Naive thymus-derived CD4-positive, alpha-beta T cell (primary cell): ENCODE data around the gene TMEM108. TPM values are rescaled to one million over a fixed set of nuclear protein-coding genes. Genes with fewer than 3 reads are reported as not detected.

ENCODE experiments used
- ATAC-seq: fragments of 150-1000 bp; cut with Tn5 transposase; 2 replicates; pipeline ENCODE4 v1.10.0; 2021; ENCODE audit warnings: mild to moderate bottlenecking, moderate library complexity
- CTCF ChIA-PET: fragments of 350-600 bp; sonication (Branson Sonifier 250); formaldehyde crosslinking; loops from one replicate; lab custom pipeline; 2021; ENCODE audit warnings: antibody characterized with exemption; lab: Charles Lee
- POLR2A ChIA-PET: fragments of 350-600 bp; sonication (Branson Sonifier 250); formaldehyde crosslinking; loops from one replicate; lab custom pipeline; 2021; ENCODE audit warnings: antibody characterized with exemption, inconsistent platforms; lab: Charles Lee
- DNase-seq, 9 donors: peaks; one replicate each; pipeline versions ENCODE4 v3.0.0 to v3.0.0-alpha.2; 2020 to 2022; ENCODE audit warnings: mixed read lengths in 1 of 9
- H3K27ac ChIP-seq: one replicate; pipeline ENCODE4 v1.7.0; 2013; ENCODE audit warnings: mild to moderate bottlenecking, low read depth, low read length, moderate library complexity
- H3K27me3 ChIP-seq, 2 donors: one replicate each; pipeline ENCODE4 v1.7.0; 2013; ENCODE audit warnings: low read length in 2 of 2, mild to moderate bottlenecking in 2 of 2, moderate library complexity in 2 of 2; ENCODE audit not compliant: control insufficient read depth in 2 of 2, insufficient read depth in 2 of 2
- H3K36me3 ChIP-seq, 3 experiments: 1 replicate in 2 of 3; 2 replicates in 1 of 3; pipeline ENCODE4 v1.7.0; 2013; ENCODE audit warnings: low read length in 3 of 3, mild to moderate bottlenecking in 3 of 3, moderate library complexity in 1 of 3; ENCODE audit not compliant: insufficient read depth in 3 of 3, control insufficient read depth in 2 of 3
- H3K4me1 ChIP-seq, 2 donors: one replicate each; pipeline ENCODE4 v1.7.0; 2013; ENCODE audit warnings: low read length in 2 of 2, mild to moderate bottlenecking in 2 of 2, moderate library complexity in 1 of 2; ENCODE audit not compliant: control insufficient read depth in 2 of 2, insufficient read depth in 2 of 2
- H3K4me3 ChIP-seq: 2 replicates; pipeline ENCODE4 v1.7.0; 2013; ENCODE audit warnings: mild to moderate bottlenecking, low read length
- H3K9me3 ChIP-seq, 3 experiments: 1 replicate in 2 of 3; 2 replicates in 1 of 3; pipeline ENCODE4 v1.7.0; 2013; ENCODE audit warnings: low read length in 3 of 3; ENCODE audit not compliant: control insufficient read depth in 2 of 3
- H3K27ac Mint-ChIP-seq, 9 donors: one replicate each; pipeline ENCODE4 v1.8.0; 2020 to 2022; ENCODE audit warnings: mixed read lengths in 9 of 9, mild to moderate bottlenecking in 8 of 9, moderate library complexity in 5 of 9, inconsistent platforms in 2 of 9
- H3K27me3 Mint-ChIP-seq, 5 donors: one replicate each; pipeline ENCODE4 v1.8.0; 2021 to 2022; ENCODE audit warnings: mixed read lengths in 5 of 5, mild to moderate bottlenecking in 1 of 5
- H3K36me3 Mint-ChIP-seq, 5 donors: one replicate each; pipeline ENCODE4 v1.8.0; 2020 to 2022; ENCODE audit warnings: mixed read lengths in 5 of 5, mild to moderate bottlenecking in 3 of 5, inconsistent platforms in 1 of 5
- H3K4me1 Mint-ChIP-seq, 7 donors: one replicate each; pipeline ENCODE4 v1.8.0; 2020 to 2022; ENCODE audit warnings: mixed read lengths in 7 of 7, mild to moderate bottlenecking in 3 of 7, inconsistent platforms in 1 of 7
- H3K4me3 Mint-ChIP-seq, 10 donors: one replicate each; pipeline ENCODE4 v1.8.0; 2020 to 2022; ENCODE audit warnings: mild to moderate bottlenecking in 10 of 10, mixed read lengths in 10 of 10, moderate library complexity in 6 of 10, inconsistent platforms in 2 of 10
- H3K9me3 Mint-ChIP-seq, 11 donors: one replicate each; pipeline ENCODE4 v1.8.0; 2020 to 2022; ENCODE audit warnings: mixed read lengths in 11 of 11, mild to moderate bottlenecking in 4 of 11, inconsistent platforms in 1 of 11, moderate library complexity in 1 of 11
- intact Hi-C, 2 donors: fragments of 100-400 bp; cut with micrococcal nuclease; formaldehyde crosslinking; loops; one replicate each; pipeline ENCODE4 v1.15.1; 2023
- polyA plus RNA-seq, 2 donors: library from polyadenylated mRNA; unstranded; fragments of 300-500 nt; fragmentation: Illumina TruSeq; gene quantifications; one replicate each; pipeline ENCODE4 v1.2.3, GENCODE V29; 2021
- total RNA-seq, 6 experiments: library from RNA in 5 of 6; stranded (reverse) in 5 of 6; gene quantifications; 1 replicate in 5 of 6; 2 replicates in 1 of 6; pipeline ENCODE4 v1.2.3 and lab custom pipeline; 2021 to 2026

Gene TMEM108
- total and polyA plus RNA-seq, 7 experiments from 2014 or later = not detected

DNA sequence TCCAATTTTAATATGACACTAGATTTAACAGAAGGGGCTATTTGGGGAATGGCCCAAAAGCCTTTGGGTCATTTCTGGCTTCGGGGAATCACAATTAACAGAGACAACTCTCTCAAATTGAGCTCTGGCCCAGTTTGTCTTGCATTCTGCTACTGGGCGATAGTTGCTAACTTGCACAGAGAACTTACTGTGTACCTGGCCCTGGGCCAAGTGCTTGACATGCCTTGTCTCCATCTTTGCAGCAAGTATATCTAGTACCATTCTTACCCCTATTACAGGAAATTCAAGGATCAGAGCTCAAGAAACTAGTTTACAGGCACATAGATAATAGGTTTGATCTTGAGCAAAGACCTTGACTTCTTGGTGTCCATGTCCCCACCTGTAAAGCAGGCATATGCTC, 175.7 kb downstream of the TMEM108 start:
- no peaks in the 10 kb centered on the region for H3K9me3 ChIP-seq
- H3K4me3 ChIP-seq = no peak overlapping the region
- peaks cover 0 to 10% (median 4%) of the 10 kb centered on the region in 11 donors for H3K9me3 Mint-ChIP-seq
- intact Hi-C loops = no loop called here
- ChIA-PET CTCF (no interaction called here), POLR2A (no interaction called here)
- no peaks in the 10 kb centered on the region for H3K4me1 ChIP-seq
- H3K27ac ChIP-seq = no peak overlapping the region
- no peaks in the 10 kb centered on the region for H3K27me3 ChIP-seq
- ATAC-seq (no peak), DNase-seq (no peak)
- no peaks in the 10 kb centered on the region for H3K36me3 ChIP-seq
- H3K4me3 Mint-ChIP-seq = no peak overlapping the region
- H3K27ac Mint-ChIP-seq = peak overlapping the region in 1 of 9 donors; percentile 7
- peaks cover 0 to 8% (median 5%) of the 10 kb centered on the region in 5 donors for H3K27me3 Mint-ChIP-seq
- H3K4me1 Mint-ChIP-seq = peaks cover 0 to 20% (median 0%) of the 10 kb centered on the region in 7 donors
- no peaks in the 10 kb centered on the region for H3K36me3 Mint-ChIP-seq

DNA sequence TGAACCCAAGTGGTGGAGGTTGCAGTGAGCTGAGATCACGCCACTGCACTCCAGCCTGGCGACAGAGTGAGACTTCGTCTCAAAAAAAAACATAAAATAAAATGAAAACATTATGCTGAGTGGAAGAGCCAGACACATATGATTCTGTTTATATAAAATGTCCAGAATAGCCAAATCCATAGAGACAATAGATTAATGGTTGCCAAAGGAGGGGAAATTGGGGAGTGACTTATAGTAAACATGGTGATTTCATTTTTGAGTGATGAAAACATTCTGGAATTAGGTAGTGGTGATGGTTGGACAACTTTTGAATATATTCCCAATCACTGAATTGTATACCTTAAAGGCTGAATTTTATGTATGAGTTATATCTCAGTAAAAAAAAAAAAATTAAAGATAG, 189.6 kb downstream of the TMEM108 start:
- Mint-ChIP-seq H3K36me3 (peaks cover 0 to 7% (median 1%) of the 10 kb centered on the region in 5 donors), H3K27me3 (peaks cover 0 to 26% (median 5%) of the 10 kb centered on the region in 5 donors), H3K4me3 (no peak overlapping the region), H3K27ac (no peak overlapping the region), H3K4me1 (no peaks in the 10 kb centered on the region), H3K9me3 (peaks cover 1 to 31% (median 10%) of the 10 kb centered on the region in 11 donors)
- Histone ChIP-seq H3K27ac (no peak overlapping the region), H3K4me1 (no peaks in the 10 kb centered on the region), H3K36me3 (no peaks in the 10 kb centered on the region), H3K27me3 (no peaks in the 10 kb centered on the region), H3K4me3 (no peak overlapping the region), H3K9me3 (peaks cover 0 to 5% (median 4%) of the 10 kb centered on the region in 3 experiments)
- DNase-seq (no peak), ATAC-seq (no peak)
- intact Hi-C loops = no loop called here
- POLR2A ChIA-PET = no interaction called here
- CTCF ChIA-PET = no interaction called here

DNA sequence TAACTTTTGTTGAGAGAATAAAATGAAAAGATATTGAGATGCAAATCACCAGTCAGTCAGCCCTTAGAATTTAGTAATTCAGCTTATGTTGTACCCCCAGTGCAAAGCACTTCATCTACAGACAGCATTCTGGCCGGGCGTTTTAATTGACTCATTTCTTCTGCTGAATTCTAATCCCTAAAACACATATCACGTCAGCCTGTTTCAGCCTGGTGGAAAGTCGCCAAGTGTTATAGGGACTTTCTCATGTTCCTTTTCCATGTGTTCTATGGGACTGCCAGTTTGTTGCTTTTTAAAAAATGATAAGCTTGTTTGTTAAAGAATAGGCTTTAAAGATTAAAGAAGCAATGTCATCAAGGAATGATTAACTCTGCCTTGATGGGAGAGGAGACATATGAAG, 192.0 kb downstream of the TMEM108 start:
- Histone ChIP-seq H3K4me3 (no peak overlapping the region), H3K4me1 (no peaks in the 10 kb centered on the region), H3K36me3 (no peaks in the 10 kb centered on the region), H3K27me3 (no peaks in the 10 kb centered on the region), H3K9me3 (no peaks in the 10 kb centered on the region), H3K27ac (no peak overlapping the region)
- Mint-ChIP-seq H3K9me3 (peaks cover 0 to 14% (median 4%) of the 10 kb centered on the region in 11 donors), H3K27me3 (peaks cover 0 to 13% (median 5%) of the 10 kb centered on the region in 5 donors), H3K27ac (no peak overlapping the region), H3K36me3 (peaks cover 0 to 3% (median 0%) of the 10 kb centered on the region in 5 donors), H3K4me3 (no peak overlapping the region), H3K4me1 (no peaks in the 10 kb centered on the region)
- ChIA-PET POLR2A (no interaction called here), CTCF (no interaction called here)
- no peak for ATAC-seq
- intact Hi-C loops = no loop called here
- no peak for DNase-seq

DNA sequence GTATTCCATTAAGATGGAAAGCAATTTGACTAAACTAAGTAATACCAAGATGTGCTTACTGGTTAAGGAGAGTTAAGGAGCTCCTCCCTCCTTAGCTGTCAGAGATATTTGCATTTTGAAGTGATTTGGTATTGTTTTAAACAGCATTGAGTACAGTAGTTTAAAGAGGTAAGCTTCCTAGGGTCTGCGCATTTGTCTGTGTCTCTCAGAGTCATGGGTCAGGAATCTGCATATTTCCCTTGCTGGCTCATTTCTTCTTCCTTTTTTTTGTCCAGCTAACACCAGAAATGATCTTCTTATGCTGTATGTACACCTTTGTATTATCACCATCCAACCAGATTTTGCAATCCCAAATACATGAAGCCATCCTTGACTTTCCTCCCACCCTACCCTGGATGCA, 198.7 kb downstream of the TMEM108 start:
- peaks cover 0 to 5% (median 0%) of the 10 kb centered on the region in 11 donors for H3K9me3 Mint-ChIP-seq
- intact Hi-C loops = no loop called here
- POLR2A ChIA-PET = no interaction called here
- Histone ChIP-seq H3K4me3 (no peak overlapping the region), H3K27ac (no peak overlapping the region), H3K36me3 (no peaks in the 10 kb centered on the region), H3K4me1 (no peaks in the 10 kb centered on the region), H3K27me3 (no peaks in the 10 kb centered on the region), H3K9me3 (no peaks in the 10 kb centered on the region)
- peaks cover 0 to 3% (median 0%) of the 10 kb centered on the region in 5 donors for H3K36me3 Mint-ChIP-seq
- ATAC-seq (no peak), DNase-seq (no peak)
- H3K4me3 Mint-ChIP-seq = no peak overlapping the region
- peaks cover 0 to 11% (median 4%) of the 10 kb centered on the region in 5 donors for H3K27me3 Mint-ChIP-seq
- no peak overlapping the region for H3K27ac Mint-ChIP-seq
- CTCF ChIA-PET = no interaction called here
- H3K4me1 Mint-ChIP-seq = no peaks in the 10 kb centered on the region

DNA sequence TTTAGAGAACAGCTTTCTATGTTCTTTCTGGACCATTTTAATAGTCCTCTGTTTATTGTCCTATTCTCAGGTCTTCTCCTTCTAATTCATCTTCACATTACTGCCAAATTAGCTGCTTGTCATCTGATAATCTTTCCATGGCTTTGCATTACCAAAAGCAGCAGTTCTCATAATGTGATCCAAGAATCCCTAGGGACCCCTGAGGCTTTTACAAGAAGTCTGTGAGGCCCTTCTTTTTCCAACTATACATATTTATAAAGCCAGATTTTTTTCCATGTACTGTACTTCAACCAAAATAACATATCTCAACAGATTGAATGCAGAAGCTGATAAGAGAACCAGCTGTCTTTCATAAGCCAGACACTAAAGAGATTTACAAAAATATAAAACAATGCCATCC, 199.2 kb downstream of the TMEM108 start:
- peaks cover 0 to 9% (median 2%) of the 10 kb centered on the region in 11 donors for H3K9me3 Mint-ChIP-seq

DNA sequence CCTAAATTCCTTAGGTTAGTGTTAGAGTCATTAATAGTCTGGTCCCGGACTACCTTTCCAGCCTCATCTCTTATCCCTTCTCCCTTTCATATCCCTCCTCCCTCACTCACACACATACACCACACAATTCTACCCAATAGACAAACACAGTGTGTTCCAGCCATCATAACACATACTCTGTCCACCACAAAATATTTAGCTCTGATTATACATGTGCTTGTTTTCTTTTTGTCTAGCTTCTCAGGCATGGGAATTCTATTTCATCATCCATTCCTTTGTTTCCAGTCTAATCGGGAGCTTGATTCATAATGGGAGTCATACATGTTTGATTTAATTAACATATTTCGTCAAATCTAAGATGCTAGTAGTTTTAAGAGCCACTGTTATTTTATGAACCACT, 199.8 kb downstream of the TMEM108 start:
- Mint-ChIP-seq H3K9me3 (peaks cover 0 to 11% (median 2%) of the 10 kb centered on the region in 11 donors), H3K27me3 (peaks cover 11 to 16% (median 13%) of the 10 kb centered on the region in 5 donors), H3K27ac (no peak overlapping the region), H3K36me3 (peaks cover 0 to 7% (median 0%) of the 10 kb centered on the region in 5 donors), H3K4me1 (no peaks in the 10 kb centered on the region), H3K4me3 (no peak overlapping the region)
- intact Hi-C loops = no loop called here
- ATAC-seq (no peak), DNase-seq (no peak)
- POLR2A ChIA-PET = no interaction called here
- no peaks in the 10 kb centered on the region for H3K4me1 ChIP-seq
- H3K36me3 ChIP-seq = no peaks in the 10 kb centered on the region
- no peak overlapping the region for H3K27ac ChIP-seq
- H3K27me3 ChIP-seq = no peaks in the 10 kb centered on the region
- H3K4me3 ChIP-seq = no peak overlapping the region
- CTCF ChIA-PET = no interaction called here
- no peaks in the 10 kb centered on the region for H3K9me3 ChIP-seq

More for the DNA sequence above, 199.2 kb downstream of the TMEM108 start:
- peaks cover 4 to 11% (median 9%) of the 10 kb centered on the region in 5 donors for H3K27me3 Mint-ChIP-seq
- H3K4me1 ChIP-seq = no peaks in the 10 kb centered on the region
- H3K36me3 ChIP-seq = no peaks in the 10 kb centered on the region
- no peak overlapping the region for H3K4me3 Mint-ChIP-seq
- ChIA-PET POLR2A (no interaction called here), CTCF (no interaction called here)
- no peak overlapping the region for H3K4me3 ChIP-seq
- H3K27me3 ChIP-seq = no peaks in the 10 kb centered on the region
- DNase-seq = no peak
- ATAC-seq = no peak
- H3K9me3 ChIP-seq = no peaks in the 10 kb centered on the region
- H3K36me3 Mint-ChIP-seq = peaks cover 0 to 3% (median 0%) of the 10 kb centered on the region in 5 donors
- no peak overlapping the region for H3K27ac Mint-ChIP-seq
- intact Hi-C loops = no loop called here
- no peaks in the 10 kb centered on the region for H3K4me1 Mint-ChIP-seq
- H3K27ac ChIP-seq = no peak overlapping the region

DNA sequence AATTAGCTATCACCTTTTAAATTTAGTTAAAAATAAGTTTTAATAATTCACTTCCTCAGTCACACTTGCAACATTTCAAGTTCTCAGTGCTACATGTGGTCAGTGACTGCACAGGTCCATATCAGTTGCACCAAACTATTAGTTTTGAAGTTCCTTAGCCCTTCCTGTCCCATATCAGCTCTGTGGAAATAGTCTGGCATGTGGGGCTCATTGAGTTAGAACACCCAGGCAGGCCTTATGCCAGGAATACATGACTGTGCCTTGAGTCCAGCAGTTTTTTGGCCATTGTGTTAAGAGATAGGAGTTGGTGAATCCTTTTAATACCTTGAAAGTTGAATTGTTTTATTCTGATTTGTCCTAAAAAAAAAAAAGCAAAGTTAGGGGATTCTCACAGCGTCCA, 207.9 kb downstream of the TMEM108 start:
- Mint-ChIP-seq H3K4me1 (no peaks in the 10 kb centered on the region), H3K4me3 (no peak overlapping the region), H3K27me3 (peaks cover 2 to 34% (median 18%) of the 10 kb centered on the region in 5 donors), H3K36me3 (peaks cover 0 to 7% (median 0%) of the 10 kb centered on the region in 5 donors), H3K9me3 (peaks cover 0 to 9% (median 0%) of the 10 kb centered on the region in 11 donors), H3K27ac (no peak overlapping the region)
- POLR2A ChIA-PET = no interaction called here
- intact Hi-C loops = no loop called here
- Histone ChIP-seq H3K4me3 (no peak overlapping the region), H3K27ac (no peak overlapping the region), H3K9me3 (no peaks in the 10 kb centered on the region), H3K27me3 (no peaks in the 10 kb centered on the region), H3K4me1 (no peaks in the 10 kb centered on the region), H3K36me3 (no peaks in the 10 kb centered on the region)
- DNase-seq (no peak), ATAC-seq (no peak)
- CTCF ChIA-PET = no interaction called here
